K562 (cell line): ENCODE measurements around the gene ATP7B. TPM values are rescaled to one million over a fixed set of nuclear protein-coding genes. Genes with fewer than 3 reads are reported as not detected.

Experiments
- ATAC-seq: fragments of 200-7000 bp; cut with Tn5 transposase; 3 replicates; pipeline ENCODE4 v1.9.1; 2020; ENCODE audit warnings: moderate library complexity
- BruUV-seq: library from RNA; stranded (reverse); fragments of 400-500 nt; replicated peaks from 2 replicates; lab custom pipeline; 2021; lab: Mats Ljungman, UMichigan
- CTCF ChIA-PET: fragments of 300-600 bp; formaldehyde crosslinking; extraction: SDS; loops from one replicate; lab custom pipeline; 2021; ENCODE audit warnings: low intra/inter-chr PET ratio; lab: Yijun Ruan, JAX
- POLR2A ChIA-PET: fragments of 300-600, 350-650 bp; sonication (Branson Sonifier 250); formaldehyde crosslinking; extraction: SDS; loops from one replicate; lab custom pipeline; 2021; ENCODE audit warnings: antibody characterized with exemption, inconsistent platforms; lab: Yijun Ruan, JAX
- DNase-seq, 4 experiments: peaks; one replicate each; pipeline versions ENCODE4 v3.0.0 to v3.0.0-alpha.2; 2011 to 2018; ENCODE audit warnings: low spot score in 3 of 4, mixed read lengths in 3 of 4; ENCODE audit errors: extremely low read depth in 1 of 4
- FAIRE-seq: peaks from 2 replicates; lab custom pipeline; 2011; peaks lifted over from hg19 to GRCh38; lab: Jason Lieb, UNC
- H2AFZ ChIP-seq: 2 replicates; pipeline ENCODE4 v1.6.0; 2011; ENCODE audit warnings: low read depth, low read length, control low read depth, inconsistent platforms
- H3K27ac ChIP-seq: fragments of 200-600 bp; 3 replicates; pipeline ENCODE4 v1.8.0; 2011; ENCODE audit warnings: low read depth, mild to moderate bottlenecking, control low read depth, inconsistent platforms, low read length, moderate library complexity, mixed read lengths; ENCODE audit errors: extremely low read depth
- H3K27me3 ChIP-seq, 2 experiments: fragments of 300-600 bp in 1 of 2; 2 replicates in 1 of 2; 3 replicates in 1 of 2; pipeline versions ENCODE4 v1.6.0 to v1.8.0; 2011; ENCODE audit warnings: inconsistent platforms in 2 of 2, low read length in 2 of 2, mild to moderate bottlenecking in 1 of 2, mixed read lengths in 1 of 2, moderate library complexity in 1 of 2; ENCODE audit not compliant: control insufficient read depth in 2 of 2, insufficient read depth in 2 of 2
- H3K36me3 ChIP-seq: fragments of 300-600 bp; 3 replicates; pipeline ENCODE4 v1.8.0; 2011; ENCODE audit warnings: mild to moderate bottlenecking, low read length, inconsistent platforms; ENCODE audit not compliant: control insufficient read depth, insufficient read depth
- H3K4me1 ChIP-seq, 2 experiments: fragments of 200-600 bp in 1 of 2; replicated peaks in 1 of 2; 2 replicates in 1 of 2; 3 replicates in 1 of 2; pipeline versions ENCODE4 v1.5.1 to v1.8.0; 2011; ENCODE audit warnings: inconsistent platforms in 2 of 2, low read length in 2 of 2, mild to moderate bottlenecking in 1 of 2, mixed read lengths in 1 of 2, moderate library complexity in 1 of 2; ENCODE audit not compliant: control insufficient read depth in 2 of 2, insufficient read depth in 2 of 2
- H3K4me2 ChIP-seq: 2 replicates; pipeline ENCODE4 v1.6.1; 2011; ENCODE audit warnings: low read length, control low read depth, inconsistent platforms, mixed read lengths; ENCODE audit not compliant: insufficient read depth
- H3K4me3 ChIP-seq: fragments of 200-600 bp; sonication (generic), shearing (Covaris generic); 2 replicates; pipeline ENCODE4 v1.5.1; 2016; ENCODE audit warnings: control low read depth, inconsistent platforms
- H3K79me2 ChIP-seq: fragments of 200-600 bp; 3 replicates; pipeline ENCODE4 v1.8.0; 2011; ENCODE audit warnings: low read length, inconsistent platforms; ENCODE audit not compliant: control insufficient read depth, insufficient read depth
- H3K9ac ChIP-seq, 2 experiments: 2 replicates each; pipeline versions ENCODE4 v1.6.0 to v1.6.1; 2011; ENCODE audit warnings: low read depth in 2 of 2, low read length in 2 of 2, control low read depth in 1 of 2, inconsistent platforms in 1 of 2, mild to moderate bottlenecking in 1 of 2, mixed read lengths in 1 of 2; ENCODE audit not compliant: insufficient read depth in 1 of 2
- H3K9me1 ChIP-seq: one replicate; pipeline ENCODE4 v1.6.0; 2011; ENCODE audit warnings: inconsistent platforms, mild to moderate bottlenecking, low read length, moderate library complexity; ENCODE audit not compliant: control insufficient read depth, insufficient read depth
- H3K9me3 ChIP-seq: replicated peaks from 2 replicates; pipeline ENCODE4 v1.5.1; 2011; ENCODE audit warnings: low read depth, low read length, inconsistent platforms; ENCODE audit not compliant: control insufficient read depth, insufficient read depth
- H4K20me1 ChIP-seq: replicated peaks from 2 replicates; pipeline ENCODE4 v1.6.1; 2011; ENCODE audit warnings: low read length, inconsistent platforms, mixed read lengths; ENCODE audit not compliant: control insufficient read depth, insufficient read depth
- BCL6 ChIP-seq: fragments of 250-450 bp; sonication (Bioruptor Pico); IDR thresholded peaks from 2 replicates; pipeline ENCODE4 v1.4.0; 2020
- CREB1 ChIP-seq, 2 experiments: sonication (generic) in 1 of 2; formaldehyde crosslinking in 1 of 2; IDR thresholded peaks; 2 replicates each; pipeline versions ENCODE4 v1.6.1 to v1.8.0; 2012 to 2022; ENCODE audit warnings: inconsistent platforms in 1 of 2, mild to moderate bottlenecking in 1 of 2, missing genetic modification reagents in 1 of 2, moderate library complexity in 1 of 2
- KDM1A ChIP-seq, 2 experiments: fragments of 450-650 bp; IDR thresholded peaks; 2 replicates each; pipeline ENCODE4 v1.6.1; 2016; ENCODE audit warnings: mild to moderate bottlenecking in 2 of 2
- POU5F1 ChIP-seq: fragments of 150-350 bp; IDR thresholded peaks from 2 replicates; pipeline ENCODE4 v1.6.1; 2014; ENCODE audit warnings: borderline replicate concordance, low read length, low read depth, mild to moderate bottlenecking; ENCODE audit not compliant: partially characterized antibody
- WGBS: fragments of 100-300 bp; shearing (Covaris generic); methylation state at CpG from one replicate; pipeline ENCODE4 v1.1.6; 2016; ENCODE audit warnings: low coverage, mixed read lengths; ENCODE audit not compliant: insufficient coverage; ENCODE audit errors: missing lambda C conversion rate; 5-methylcytosine and 5-hydroxymethylcytosine counted together
- in situ Hi-C: fragments of 300-500 bp; cut with MboI; formaldehyde crosslinking; loops from 4 replicates; pipeline ENCODE4 v1.15.0; 2018; ENCODE audit warnings: inconsistent platforms, mixed read lengths
- intact Hi-C: fragments of 100-400 bp; cut with micrococcal nuclease; formaldehyde crosslinking; loops from 2 replicates; pipeline ENCODE4 v1.14.2; 2022
- polyA plus RNA-seq, 8 experiments: library from polyadenylated mRNA; depleted of rRNA in 4 of 8; stranded (reverse) in 5 of 8; unstranded in 3 of 8; fragments of >200 nt; fragmentation: Nextera tagmentation in 2 of 8; fragmentation: Illumina TruSeq in 1 of 8; extraction: Ambion mirVana in 2 of 8; extraction: Trizol in 1 of 8; gene quantifications; 2 replicates each; pipeline versions ENCODE4 v1.2.1 to v1.2.3, GENCODE V29; 2011 to 2014; ENCODE audit warnings: inconsistent platforms in 1 of 8, missing spikeins in 1 of 8
- total RNA-seq, 7 experiments: library from RNA; depleted of rRNA in 6 of 7; stranded (reverse); fragments of >200 nt in 6 of 7; fragmentation: Illumina TruSeq in 2 of 7; extraction: Trizol in 2 of 7; gene quantifications; 2 replicates each; pipeline versions ENCODE4 v1.2.1 to v1.2.3, GENCODE V29; 2011 to 2021; ENCODE audit warnings: low replicate concordance in 1 of 7
- TF ChIP-seq, protein P1 (sequence below): sonication (generic); formaldehyde crosslinking; IDR thresholded peaks from 2 replicates; pipeline ENCODE4 v1.8.0; 2022; ENCODE audit warnings: missing genetic modification reagents, mild to moderate bottlenecking, borderline replicate concordance
- TF ChIP-seq, protein P2 (sequence below): fragments of 450-650 bp; IDR thresholded peaks from 2 replicates; pipeline ENCODE4 v1.6.1; 2016; ENCODE audit warnings: antibody characterized with exemption
- TF ChIP-seq, protein P3 (sequence below): fragments of 250-450 bp; sonication (Bioruptor Pico); IDR thresholded peaks from 2 replicates; pipeline ENCODE4 v1.5.0; 2021; ENCODE audit warnings: mild to moderate bottlenecking, borderline replicate concordance
- TF ChIP-seq, protein P4 (sequence below): fragments of 250-450 bp; sonication (Bioruptor Pico); IDR thresholded peaks from 2 replicates; pipeline ENCODE4 v1.4.0; 2020; ENCODE audit warnings: borderline replicate concordance

Gene ATP7B
- total and polyA plus RNA-seq, 9 of the 15 experiments (the other 6 are each of a cell fraction or from before 2014, with no cell fraction given): 1.1 to 20.4 (median 8.5) TPM

DNA sequence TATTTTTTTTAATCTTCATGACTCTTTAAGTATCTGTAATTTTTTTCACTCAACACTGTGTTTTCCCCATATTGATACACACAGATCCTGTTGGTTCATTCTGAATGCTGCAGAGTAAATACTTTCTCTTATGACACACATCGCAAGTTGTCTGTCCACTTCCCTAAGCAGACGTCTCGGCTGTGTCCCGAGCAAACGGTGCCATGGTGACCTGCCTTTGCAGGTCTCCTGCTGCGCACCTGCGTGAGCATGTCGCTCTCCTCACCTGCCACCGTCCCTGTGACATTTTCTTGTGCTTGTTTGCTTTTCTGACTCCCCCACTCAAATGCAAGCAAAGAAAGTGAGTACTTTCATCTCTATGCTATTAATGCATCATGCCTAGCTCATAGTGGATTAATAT is 91.7 kb downstream of the ATP7B start (continued):
- TF ChIP-seq, protein P1, sequence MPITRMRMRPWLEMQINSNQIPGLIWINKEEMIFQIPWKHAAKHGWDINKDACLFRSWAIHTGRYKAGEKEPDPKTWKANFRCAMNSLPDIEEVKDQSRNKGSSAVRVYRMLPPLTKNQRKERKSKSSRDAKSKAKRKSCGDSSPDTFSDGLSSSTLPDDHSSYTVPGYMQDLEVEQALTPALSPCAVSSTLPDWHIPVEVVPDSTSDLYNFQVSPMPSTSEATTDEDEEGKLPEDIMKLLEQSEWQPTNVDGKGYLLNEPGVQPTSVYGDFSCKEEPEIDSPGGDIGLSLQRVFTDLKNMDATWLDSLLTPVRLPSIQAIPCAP (CRISPR knock-in tag): no peak

GRCh38 chr13:51916962-51917361 is 94.3 kb downstream of the ATP7B start:
- no peak for TF ChIP-seq POU5F1
- no peak for TF ChIP-seq KDM1A (IDR thresholded peaks at IDR 0.05)
- TF ChIP-seq, protein P2, sequence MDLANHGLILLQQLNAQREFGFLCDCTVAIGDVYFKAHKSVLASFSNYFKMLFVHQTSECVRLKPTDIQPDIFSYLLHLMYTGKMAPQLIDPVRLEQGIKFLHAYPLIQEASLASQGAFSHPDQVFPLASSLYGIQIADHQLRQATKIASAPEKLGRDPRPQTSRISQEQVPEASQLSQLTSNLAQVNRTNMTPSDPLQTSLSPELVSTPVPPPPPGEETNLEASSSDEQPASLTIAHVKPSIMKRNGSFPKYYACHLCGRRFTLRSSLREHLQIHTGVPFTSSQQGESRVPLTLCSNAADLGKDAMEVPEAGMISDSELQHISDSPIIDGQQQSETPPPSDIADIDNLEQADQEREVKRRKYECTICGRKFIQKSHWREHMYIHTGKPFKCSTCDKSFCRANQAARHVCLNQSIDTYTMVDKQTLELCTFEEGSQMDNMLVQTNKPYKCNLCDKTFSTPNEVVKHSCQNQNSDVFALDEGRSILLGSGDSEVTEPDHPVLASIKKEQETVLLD: no peak
- TF ChIP-seq, protein P3, sequence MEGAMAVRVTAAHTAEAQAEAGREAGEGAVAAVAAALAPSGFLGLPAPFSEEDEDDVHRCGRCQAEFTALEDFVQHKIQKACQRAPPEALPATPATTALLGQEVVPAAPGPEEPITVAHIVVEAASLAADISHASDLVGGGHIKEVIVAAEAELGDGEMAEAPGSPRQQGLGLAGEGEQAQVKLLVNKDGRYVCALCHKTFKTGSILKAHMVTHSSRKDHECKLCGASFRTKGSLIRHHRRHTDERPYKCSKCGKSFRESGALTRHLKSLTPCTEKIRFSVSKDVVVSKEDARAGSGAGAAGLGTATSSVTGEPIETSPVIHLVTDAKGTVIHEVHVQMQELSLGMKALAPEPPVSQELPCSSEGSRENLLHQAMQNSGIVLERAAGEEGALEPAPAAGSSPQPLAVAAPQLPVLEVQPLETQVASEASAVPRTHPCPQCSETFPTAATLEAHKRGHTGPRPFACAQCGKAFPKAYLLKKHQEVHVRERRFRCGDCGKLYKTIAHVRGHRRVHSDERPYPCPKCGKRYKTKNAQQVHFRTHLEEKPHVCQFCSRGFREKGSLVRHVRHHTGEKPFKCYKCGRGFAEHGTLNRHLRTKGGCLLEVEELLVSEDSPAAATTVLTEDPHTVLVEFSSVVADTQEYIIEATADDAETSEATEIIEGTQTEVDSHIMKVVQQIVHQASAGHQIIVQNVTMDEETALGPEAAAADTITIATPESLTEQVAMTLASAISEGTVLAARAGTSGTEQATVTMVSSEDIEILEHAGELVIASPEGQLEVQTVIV (CRISPR knock-in tag): no peak
- no peak for TF ChIP-seq CREB1 (IDR thresholded peaks at IDR 0.05)
- no peak for TF ChIP-seq CREB1 (CRISPR knock-in tag; IDR thresholded peaks at IDR 0.05)
- TF ChIP-seq, protein P4, sequence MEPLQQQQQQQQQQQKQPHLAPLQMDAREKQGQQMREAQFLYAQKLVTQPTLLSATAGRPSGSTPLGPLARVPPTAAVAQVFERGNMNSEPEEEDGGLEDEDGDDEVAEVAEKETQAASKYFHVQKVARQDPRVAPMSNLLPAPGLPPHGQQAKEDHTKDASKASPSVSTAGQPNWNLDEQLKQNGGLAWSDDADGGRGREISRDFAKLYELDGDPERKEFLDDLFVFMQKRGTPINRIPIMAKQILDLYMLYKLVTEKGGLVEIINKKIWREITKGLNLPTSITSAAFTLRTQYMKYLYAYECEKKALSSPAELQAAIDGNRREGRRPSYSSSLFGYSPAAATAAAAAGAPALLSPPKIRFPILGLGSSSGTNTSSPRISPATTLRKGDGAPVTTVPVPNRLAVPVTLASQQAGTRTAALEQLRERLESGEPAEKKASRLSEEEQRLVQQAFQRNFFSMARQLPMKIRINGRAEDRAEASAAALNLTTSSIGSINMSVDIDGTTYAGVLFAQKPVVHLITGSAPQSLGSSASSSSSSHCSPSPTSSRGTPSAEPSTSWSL (CRISPR knock-in tag): no peak
- no peak for TF ChIP-seq BCL6 (CRISPR knock-in tag)
- 94% methylated on average over 5 of the region's 8 CpGs for WGBS
- Histone ChIP-seq H3K9me3 (no peaks in the 10 kb centered on the region), H3K27me3 (no peaks in the 10 kb centered on the region), H3K4me1 (peaks cover 25 to 28% of the 10 kb centered on the region in 2 experiments), H3K4me2 (no peak overlapping the region), H4K20me1 (no peaks in the 10 kb centered on the region), H3K79me2 (no peaks in the 10 kb centered on the region), H3K9me1 (peaks cover 6% of the 10 kb centered on the region), H3K36me3 (no peaks in the 10 kb centered on the region; the same call in 2 of the 3 replicates), H3K27ac (no peak overlapping the region), H3K9ac (peak overlapping the region in 1 of 2 experiments; percentile 42; a peak in 1 of 4 replicates), H2AFZ (no peak overlapping the region), H3K4me3 (no peak overlapping the region)
- in situ Hi-C loops: no loop called here
- FAIRE-seq: no peak
- no peak for ATAC-seq
- intact Hi-C loops: no loop called here
- POLR2A ChIA-PET: interaction anchor here (1.0 kb wide), 1 partner anchor 13 kb away, joined by 3 read pairs; no protein-coding TSS in a partner anchor
- CTCF ChIA-PET: no interaction called here
- DNase-seq: no peak
- no TSS peak for BruUV-seq
